ENCODE data around the gene POLR2M.

DNA sequence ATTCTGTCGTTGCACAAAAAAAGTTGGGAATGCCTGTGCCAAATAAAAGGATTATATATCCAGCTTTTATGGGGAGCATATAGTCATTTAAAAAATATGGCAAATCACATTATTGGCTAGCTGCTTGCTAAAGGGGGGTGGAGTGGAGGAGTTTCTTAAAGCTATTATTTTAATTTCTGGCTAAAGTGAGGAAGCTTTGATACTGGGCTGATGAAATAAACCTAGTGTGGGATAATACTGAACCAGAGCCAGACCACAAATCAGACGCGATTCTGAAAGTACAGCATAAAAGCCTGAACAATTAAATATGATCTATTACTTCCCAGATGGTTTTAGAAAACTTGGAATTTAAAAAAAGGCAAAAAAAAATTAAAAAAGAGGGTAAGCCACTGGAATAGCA lies 14.4 kb downstream of the POLR2M start:
- TF ChIP-seq, protein P1, sequence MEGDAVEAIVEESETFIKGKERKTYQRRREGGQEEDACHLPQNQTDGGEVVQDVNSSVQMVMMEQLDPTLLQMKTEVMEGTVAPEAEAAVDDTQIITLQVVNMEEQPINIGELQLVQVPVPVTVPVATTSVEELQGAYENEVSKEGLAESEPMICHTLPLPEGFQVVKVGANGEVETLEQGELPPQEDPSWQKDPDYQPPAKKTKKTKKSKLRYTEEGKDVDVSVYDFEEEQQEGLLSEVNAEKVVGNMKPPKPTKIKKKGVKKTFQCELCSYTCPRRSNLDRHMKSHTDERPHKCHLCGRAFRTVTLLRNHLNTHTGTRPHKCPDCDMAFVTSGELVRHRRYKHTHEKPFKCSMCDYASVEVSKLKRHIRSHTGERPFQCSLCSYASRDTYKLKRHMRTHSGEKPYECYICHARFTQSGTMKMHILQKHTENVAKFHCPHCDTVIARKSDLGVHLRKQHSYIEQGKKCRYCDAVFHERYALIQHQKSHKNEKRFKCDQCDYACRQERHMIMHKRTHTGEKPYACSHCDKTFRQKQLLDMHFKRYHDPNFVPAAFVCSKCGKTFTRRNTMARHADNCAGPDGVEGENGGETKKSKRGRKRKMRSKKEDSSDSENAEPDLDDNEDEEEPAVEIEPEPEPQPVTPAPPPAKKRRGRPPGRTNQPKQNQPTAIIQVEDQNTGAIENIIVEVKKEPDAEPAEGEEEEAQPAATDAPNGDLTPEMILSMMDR (IDR thresholded peaks at IDR 0.05; ENCODE audit: low read depth, low read length): no peak
- TF ChIP-seq MAX (IDR thresholded peaks at IDR 0.05; ENCODE audit: low read depth, low read length) (no peak), POLR2A (IDR thresholded peaks at IDR 0.05; ENCODE audit: extremely low read depth, insufficient read length) (no peak), MYC (IDR thresholded peaks at IDR 0.05; ENCODE audit: low read depth, low read length) (no peak)

Data from NB4 (cell line).